Tibial nerve (tissue), 4 donors: ENCODE data around the gene MLEC. TPM values are rescaled to one million over a fixed set of nuclear protein-coding genes. Genes with fewer than 3 reads are reported as not detected.

Experiments used
- DNase-seq, 2 donors: peaks; one replicate each; pipeline ENCODE4 v3.0.0-alpha.2; 2019; ENCODE audit warnings: low spot score in 2 of 2
- H3K27ac ChIP-seq, 4 donors: fragments of 200-600 bp; sonication (generic) in 3 of 4; one replicate each; pipeline ENCODE4 v1.5.1; 2017 to 2019; ENCODE audit warnings: mild to moderate bottlenecking in 1 of 4
- H3K27me3 ChIP-seq, 2 donors: fragments of 200-600 bp; sonication (generic) in 1 of 2; one replicate each; pipeline versions ENCODE4 v1.5.1 to v1.6.0; 2017 to 2019
- H3K36me3 ChIP-seq, 3 donors: fragments of 200-600 bp; sonication (generic); one replicate each; pipeline ENCODE4 v1.5.1; 2018 to 2019
- H3K4me1 ChIP-seq, 4 donors: fragments of 200-600 bp; sonication (generic) in 3 of 4; one replicate each; pipeline ENCODE4 v1.5.1; 2017 to 2019
- H3K4me3 ChIP-seq, 4 donors: fragments of 200-600 bp; sonication (generic) in 3 of 4; one replicate each; pipeline ENCODE4 v1.5.1; 2017 to 2019; ENCODE audit warnings: mild to moderate bottlenecking in 1 of 4, moderate library complexity in 1 of 4
- H3K9me3 ChIP-seq, 4 donors: fragments of 200-600 bp; sonication (generic) in 3 of 4; one replicate each; pipeline ENCODE4 v1.5.1; 2017 to 2019
- CTCF ChIP-seq, 5 experiments: fragments of 200-600 bp in 3 of 5; fragments of 450-650 bp in 2 of 5; sonication (generic) in 3 of 5; IDR thresholded peaks; one replicate each; pipeline ENCODE4 v1.5.1; 2016 to 2019; ENCODE audit warnings: antibody characterized with exemption in 5 of 5, mild to moderate bottlenecking in 3 of 5, moderate library complexity in 2 of 5
- EP300 ChIP-seq, 2 donors: sonication (generic); formaldehyde crosslinking; IDR thresholded peaks; one replicate each; pipeline ENCODE4 v1.6.1; 2017; ENCODE audit warnings: antibody characterized with exemption in 2 of 2, mild to moderate bottlenecking in 1 of 2
- POLR2A ChIP-seq, 2 donors: fragments of 450-650 bp; IDR thresholded peaks; one replicate each; pipeline ENCODE4 v1.6.1; 2017; ENCODE audit warnings: antibody characterized with exemption in 2 of 2, mild to moderate bottlenecking in 2 of 2, moderate library complexity in 2 of 2
- WGBS, 2 donors: methylation state at CpG; one replicate each; pipeline ENCODE4 v1.1.5; 2018; 5-methylcytosine and 5-hydroxymethylcytosine counted together
- total RNA-seq, 4 donors: library from RNA; depleted of rRNA; stranded (reverse); fragments of >200 nt; gene quantifications; one replicate each; pipeline ENCODE4 v1.1.0, GENCODE V29; 2016

MLEC gene
- total RNA-seq = 10 to 100 TPM; 42.6 to 67.8 (median 58.6) TPM

GRCh38 chr12:120686690-120687577 lies at the start of gene MLEC:
Gene MLEC (plus strand): TSS chr12:120687149. CDS start chr12:120687297, 148 bp downstream.
- TF ChIP-seq POLR2A (IDR thresholded peaks at IDR 0.05) (peak; percentile 47 to 85), EP300 (IDR thresholded peaks at IDR 0.05) (peak; percentile 19 to 89), CTCF (IDR thresholded peaks at IDR 0.05) (peak in 4 of 5 experiments; percentile 15 to 53 (median 32))
- 0 to 1% methylated on average over 49 to 50 of the region's 84 CpGs for WGBS, 2 donors
- Histone ChIP-seq H3K36me3 (no peaks in the 10 kb centered on the region), H3K4me3 (peak within 1 kb of the TSS; percentile 78 to 96 (median 88)), H3K9me3 (no peaks in the 10 kb centered on the region), H3K27me3 (no peaks in the 10 kb centered on the region), H3K4me1 (peaks cover 0 to 44% (median 37%) of the 10 kb centered on the region in 4 donors), H3K27ac (peak within 1 kb of the TSS; percentile 88 to 95 (median 91))
- DNase-seq = peak; percentile 98 to 99

GRCh38 chr12:120639771-120640721 lies 46.9 kb upstream of the MLEC start, which contains the start of gene CABP1:
Gene CABP1 (plus strand): TSS chr12:120640626. CDS start chr12:120640686, 60 bp downstream.
- no peak for TF ChIP-seq EP300 (IDR thresholded peaks at IDR 0.05)
- TF ChIP-seq POLR2A (IDR thresholded peaks at IDR 0.05) = no peak
- peak in 2 of 5 experiments; percentile 13 to 25 for TF ChIP-seq CTCF (IDR thresholded peaks at IDR 0.05)
- Histone ChIP-seq H3K4me1 (peaks cover 0 to 18% (median 6%) of the 10 kb centered on the region in 4 donors), H3K9me3 (no peaks in the 10 kb centered on the region), H3K36me3 (no peaks in the 10 kb centered on the region), H3K4me3 (peak within 1 kb of the TSS in 3 of 4 donors; percentile 18 to 54 (median 49)), H3K27ac (no peak within 1 kb of the TSS), H3K27me3 (peaks cover 5 to 57% of the 10 kb centered on the region in 2 donors)
- WGBS, 2 donors = 12 to 17% methylated on average over 24 to 33 of the region's 56 CpGs
- no peak for DNase-seq

GRCh38 chr12:120640861-120641833 lies 45.8 kb upstream of the MLEC start:
- no peaks in the 10 kb centered on the region for H3K9me3 ChIP-seq
- H3K36me3 ChIP-seq = no peaks in the 10 kb centered on the region
- H3K27ac ChIP-seq = no peak overlapping the region
- peaks cover 5 to 58% of the 10 kb centered on the region in 2 donors for H3K27me3 ChIP-seq
- DNase-seq = no peak
- TF ChIP-seq EP300 (IDR thresholded peaks at IDR 0.05) (no peak), CTCF (IDR thresholded peaks at IDR 0.05) (no peak), POLR2A (IDR thresholded peaks at IDR 0.05) (no peak)
- peak overlapping the region in 3 of 4 donors; percentile 18 to 54 (median 49) for H3K4me3 ChIP-seq
- peaks cover 0 to 18% (median 6%) of the 10 kb centered on the region in 4 donors for H3K4me1 ChIP-seq
- WGBS, 2 donors = 1 to 3% methylated on average over 11 to 39 of the region's 115 CpGs

GRCh38 chr12:120642121-120642520 lies 44.8 kb upstream of the MLEC start:
- no peak for DNase-seq
- peaks cover 5 to 58% of the 10 kb centered on the region in 2 donors for H3K27me3 ChIP-seq
- H3K36me3 ChIP-seq = no peaks in the 10 kb centered on the region
- peaks cover 0 to 18% (median 6%) of the 10 kb centered on the region in 4 donors for H3K4me1 ChIP-seq
- H3K27ac ChIP-seq = no peak overlapping the region
- no peak overlapping the region for H3K4me3 ChIP-seq
- H3K9me3 ChIP-seq = no peaks in the 10 kb centered on the region
- TF ChIP-seq EP300 (IDR thresholded peaks at IDR 0.05) (no peak), CTCF (IDR thresholded peaks at IDR 0.05) (no peak), POLR2A (IDR thresholded peaks at IDR 0.05) (no peak)
- WGBS, 2 donors = 70 to 72% methylated on average over 9 of the region's 9 CpGs
